SU-DHL-6 (cell line): ENCODE results near the gene GSTM2.

ENCODE experiments used
- H2AFZ ChIP-seq: fragments of 200-600 bp; sonication (generic); 2 replicates; pipeline ENCODE4 v1.6.1; 2014; ENCODE audit warnings: low read depth, mild to moderate bottlenecking, moderate library complexity, mixed read lengths, antibody characterized with exemption, low read length; ENCODE audit not compliant: severe bottlenecking
- H3F3A ChIP-seq: fragments of 200-600 bp; shearing (Covaris generic); 2 replicates; pipeline ENCODE4 v1.6.0; 2016; ENCODE audit warnings: antibody characterized with exemption, mild to moderate bottlenecking; ENCODE audit not compliant: insufficient read depth
- H3K27ac ChIP-seq: fragments of 200-600 bp; sonication (generic); 2 replicates; pipeline ENCODE4 v1.5.1; 2016; ENCODE audit warnings: low read depth, mild to moderate bottlenecking, low read length, moderate library complexity, mixed read lengths
- H3K27me3 ChIP-seq: fragments of 200-600 bp; sonication (generic), shearing (Covaris generic); 2 replicates; pipeline ENCODE4 v1.6.0; 2014; ENCODE audit warnings: mild to moderate bottlenecking, low read length
- H3K36me3 ChIP-seq: fragments of 200-600 bp; sonication (generic); 2 replicates; pipeline ENCODE4 v1.6.1; 2014; ENCODE audit warnings: mild to moderate bottlenecking, low read length, mixed read lengths
- H3K4me2 ChIP-seq: fragments of 300-600, 200-600 bp; shearing (Covaris generic), sonication (generic); 2 replicates; pipeline ENCODE4 v1.6.0; 2014; ENCODE audit warnings: low read length, low read depth, mild to moderate bottlenecking; ENCODE audit not compliant: poor library complexity, severe bottlenecking
- H3K4me3 ChIP-seq: fragments of 200-600 bp; sonication (generic); 2 replicates; pipeline ENCODE4 v1.5.1; 2014; ENCODE audit warnings: antibody characterized with exemption, low read length, mild to moderate bottlenecking, mixed read lengths; ENCODE audit not compliant: insufficient read depth, poor library complexity, severe bottlenecking
- H3K79me2 ChIP-seq: fragments of 200-600 bp; sonication (generic); 2 replicates; pipeline ENCODE4 v1.6.1; 2014; ENCODE audit warnings: mild to moderate bottlenecking, low read length, moderate library complexity; ENCODE audit not compliant: insufficient read depth
- H3K9ac ChIP-seq: fragments of 200-600 bp; sonication (generic); 2 replicates; pipeline ENCODE4 v1.7.0; 2014; ENCODE audit warnings: mild to moderate bottlenecking, low read length
- H3K9me2 ChIP-seq: fragments of 200-600 bp; sonication (generic); replicated peaks from 2 replicates; pipeline ENCODE4 v1.6.1; 2014; ENCODE audit warnings: low read length; ENCODE audit not compliant: insufficient read depth
- H3K9me3 ChIP-seq: fragments of 200-600 bp; sonication (generic); 2 replicates; pipeline ENCODE4 v1.6.1; 2014; ENCODE audit warnings: low read length, mixed read lengths; ENCODE audit not compliant: insufficient read depth
- H4K20me1 ChIP-seq: fragments of 200-600 bp; sonication (generic); 2 replicates; pipeline ENCODE4 v1.6.1; 2014; ENCODE audit warnings: low read depth, mild to moderate bottlenecking, antibody characterized with exemption, low read length, moderate library complexity, mixed read lengths
- EZH2phosphoT487 ChIP-seq: fragments of 200-600 bp; sonication (generic), shearing (Covaris generic); conservative IDR thresholded peaks from 2 replicates; pipeline ENCODE4 v1.6.1; 2018; ENCODE audit warnings: mild to moderate bottlenecking, antibody characterized with exemption, low read length, moderate library complexity, mixed read lengths
- TF ChIP-seq, protein P1 (sequence below): fragments of 200-600 bp; sonication (generic); IDR thresholded peaks from one replicate; pipeline ENCODE4 v1.5.1; 2017; ENCODE audit warnings: antibody characterized with exemption, mild to moderate bottlenecking, low read length, moderate library complexity; ENCODE audit not compliant: insufficient read depth, poor library complexity, severe bottlenecking

The GSTM2 gene

DNA sequence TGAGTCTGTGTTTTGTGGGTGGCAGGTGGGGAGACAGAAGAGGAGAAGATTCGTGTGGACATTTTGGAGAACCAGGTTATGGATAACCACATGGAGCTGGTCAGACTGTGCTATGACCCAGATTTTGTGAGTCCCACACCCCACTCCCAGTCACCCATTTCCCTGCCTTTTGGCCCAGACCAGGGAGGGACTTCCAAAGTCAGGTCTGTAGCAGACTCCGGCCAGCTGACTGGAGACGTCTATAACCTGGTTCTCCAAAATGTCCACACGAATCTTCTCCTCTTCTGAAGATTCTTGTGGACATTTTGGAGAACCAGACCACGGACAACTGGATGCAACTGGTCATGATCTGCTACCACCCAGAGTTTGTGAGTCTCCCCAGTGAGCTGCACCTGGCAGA is 45.8 kb downstream of the GSTM2 start:
- TF ChIP-seq, protein P1, sequence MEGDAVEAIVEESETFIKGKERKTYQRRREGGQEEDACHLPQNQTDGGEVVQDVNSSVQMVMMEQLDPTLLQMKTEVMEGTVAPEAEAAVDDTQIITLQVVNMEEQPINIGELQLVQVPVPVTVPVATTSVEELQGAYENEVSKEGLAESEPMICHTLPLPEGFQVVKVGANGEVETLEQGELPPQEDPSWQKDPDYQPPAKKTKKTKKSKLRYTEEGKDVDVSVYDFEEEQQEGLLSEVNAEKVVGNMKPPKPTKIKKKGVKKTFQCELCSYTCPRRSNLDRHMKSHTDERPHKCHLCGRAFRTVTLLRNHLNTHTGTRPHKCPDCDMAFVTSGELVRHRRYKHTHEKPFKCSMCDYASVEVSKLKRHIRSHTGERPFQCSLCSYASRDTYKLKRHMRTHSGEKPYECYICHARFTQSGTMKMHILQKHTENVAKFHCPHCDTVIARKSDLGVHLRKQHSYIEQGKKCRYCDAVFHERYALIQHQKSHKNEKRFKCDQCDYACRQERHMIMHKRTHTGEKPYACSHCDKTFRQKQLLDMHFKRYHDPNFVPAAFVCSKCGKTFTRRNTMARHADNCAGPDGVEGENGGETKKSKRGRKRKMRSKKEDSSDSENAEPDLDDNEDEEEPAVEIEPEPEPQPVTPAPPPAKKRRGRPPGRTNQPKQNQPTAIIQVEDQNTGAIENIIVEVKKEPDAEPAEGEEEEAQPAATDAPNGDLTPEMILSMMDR = no peak
- TF ChIP-seq EZH2phosphoT487 = no peak
- no peaks in the 10 kb centered on the region for H3K27me3 ChIP-seq

DNA sequence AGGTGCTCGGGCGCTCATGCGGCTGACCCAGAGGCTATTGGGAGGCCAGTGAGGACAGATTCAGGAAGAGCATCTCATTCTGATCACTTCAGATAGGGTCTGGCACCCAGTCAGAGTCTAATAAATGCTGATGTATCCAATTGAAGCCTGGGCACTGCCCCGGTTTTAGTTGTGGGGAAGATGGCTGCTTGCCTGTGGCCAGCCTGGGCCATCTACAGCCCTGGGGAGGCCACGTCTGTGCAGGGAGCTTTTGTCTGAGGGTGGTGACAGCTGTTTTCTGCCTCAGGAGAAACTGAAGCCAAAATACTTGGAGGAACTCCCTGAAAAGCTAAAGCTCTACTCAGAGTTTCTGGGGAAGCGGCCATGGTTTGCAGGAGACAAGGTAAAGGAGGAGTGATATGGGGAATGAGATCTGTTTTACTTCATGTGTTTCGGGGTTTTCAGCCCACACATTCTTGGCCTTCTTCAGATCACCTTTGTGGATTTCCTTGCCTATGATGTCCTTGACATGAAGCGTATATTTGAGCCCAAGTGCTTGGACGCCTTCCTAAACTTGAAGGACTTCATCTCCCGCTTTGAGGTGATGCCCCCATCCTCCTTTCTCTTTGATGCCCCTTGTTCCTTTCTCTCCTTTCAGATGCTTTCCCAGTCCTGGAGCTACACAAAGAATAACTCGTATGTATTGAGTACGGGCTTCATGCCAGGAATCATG is 47.0 kb downstream of the GSTM2 start:
- Histone ChIP-seq H3K27me3 (no peaks in the 10 kb centered on the region), H3K9me2 (no peaks in the 10 kb centered on the region), H3K4me2 (no peak overlapping the region), H3K79me2 (no peaks in the 10 kb centered on the region), H3K9ac (no peak overlapping the region), H3F3A (no peaks in the 10 kb centered on the region), H3K4me3 (no peak overlapping the region), H2AFZ (no peak overlapping the region), H3K36me3 (no peaks in the 10 kb centered on the region), H3K27ac (no peak overlapping the region), H4K20me1 (no peaks in the 10 kb centered on the region), H3K9me3 (no peaks in the 10 kb centered on the region)
- TF ChIP-seq, protein P1 = no peak
- no peak for TF ChIP-seq EZH2phosphoT487

More for the DNA sequence above, 45.8 kb downstream of the GSTM2 start:
- H3K27ac ChIP-seq = no peak overlapping the region
- H3K9me3 ChIP-seq = no peaks in the 10 kb centered on the region
- H4K20me1 ChIP-seq = no peaks in the 10 kb centered on the region
- no peak overlapping the region for H3K4me3 ChIP-seq
- no peaks in the 10 kb centered on the region for H3F3A ChIP-seq
- no peak overlapping the region for H3K9ac ChIP-seq
- H3K9me2 ChIP-seq = no peaks in the 10 kb centered on the region
- H3K36me3 ChIP-seq = no peaks in the 10 kb centered on the region
- H2AFZ ChIP-seq = no peak overlapping the region
- no peaks in the 10 kb centered on the region for H3K79me2 ChIP-seq
- no peak overlapping the region for H3K4me2 ChIP-seq

DNA sequence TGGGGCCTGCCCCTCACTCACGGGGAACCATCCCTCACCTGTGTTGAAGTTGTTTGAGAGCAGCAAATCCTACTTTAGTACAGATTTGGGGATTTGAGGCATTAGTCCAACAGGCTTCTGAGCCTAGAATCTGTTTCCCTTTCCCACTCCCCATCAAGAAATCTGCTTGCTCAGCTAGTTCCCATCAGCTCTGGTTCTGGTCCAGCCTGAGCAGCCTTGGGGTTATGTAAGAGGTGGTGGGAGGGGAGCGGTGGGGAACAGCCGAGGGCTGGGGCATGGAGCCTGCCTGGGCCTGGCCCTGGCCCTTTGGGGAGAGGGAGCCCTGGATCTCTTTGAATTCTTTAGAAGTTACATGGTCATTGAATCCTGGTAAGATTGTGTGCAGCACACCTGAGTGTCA is 48.3 kb downstream of the GSTM2 start:
- Histone ChIP-seq H3K36me3 (no peaks in the 10 kb centered on the region), H3K9ac (no peak overlapping the region), H3F3A (no peaks in the 10 kb centered on the region), H4K20me1 (no peaks in the 10 kb centered on the region), H3K79me2 (no peaks in the 10 kb centered on the region), H2AFZ (no peak overlapping the region), H3K9me3 (no peaks in the 10 kb centered on the region), H3K27ac (no peak overlapping the region), H3K27me3 (no peaks in the 10 kb centered on the region), H3K4me2 (no peak overlapping the region), H3K9me2 (no peaks in the 10 kb centered on the region), H3K4me3 (no peak overlapping the region)
- TF ChIP-seq, protein P1 = no peak
- no peak for TF ChIP-seq EZH2phosphoT487
